Astrocyte of the hippocampus (primary cell): ENCODE measurements around the gene SRP54.
A peak's percentile ranks its signal among the peaks of the same experiment; 100 is the strongest.
"Not testable (repeated sequence)": the region's sequence is repeated elsewhere in the genome, so short reads cannot be mapped to it uniquely, and the experiment has no call there.

Experiments
- DNase-seq: peaks from one replicate; pipeline ENCODE4 v3.0.0; 2011; ENCODE audit warnings: low read depth, low spot score

Gene SRP54

DNA sequence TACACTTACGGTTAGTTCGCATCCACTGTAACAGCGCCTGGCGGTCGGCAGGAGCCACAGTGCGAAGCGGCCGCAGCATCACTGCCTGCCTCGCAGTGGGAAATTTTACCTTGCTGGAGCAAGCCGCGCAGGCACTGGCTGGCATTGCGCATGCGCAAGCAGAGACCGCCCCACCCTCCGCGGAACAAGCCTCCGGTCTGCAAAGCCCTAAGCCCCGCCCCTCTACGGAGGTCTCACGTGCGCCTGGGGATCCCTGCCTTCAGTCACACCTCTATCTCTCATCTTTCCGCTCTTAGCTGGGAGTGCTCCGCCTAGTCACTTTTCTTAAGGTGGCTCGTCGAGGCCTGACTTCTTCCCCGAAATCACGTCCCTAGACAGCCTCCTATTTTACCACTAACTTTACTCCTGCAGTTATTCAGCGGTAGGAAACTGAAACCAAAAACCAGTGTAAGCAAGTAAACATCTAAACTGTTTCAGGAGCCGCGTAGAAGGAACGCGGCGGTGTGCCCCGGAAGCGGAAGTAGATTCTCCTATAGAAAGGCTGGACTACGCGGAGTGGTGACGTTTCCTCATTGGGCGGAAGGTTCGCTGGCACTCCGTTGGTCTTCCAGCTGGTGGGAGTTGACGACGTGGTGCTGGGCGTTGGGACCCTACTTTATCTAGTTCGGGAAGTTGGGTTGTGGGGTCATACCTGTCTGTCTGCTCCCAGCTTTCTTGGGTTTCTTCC, at the start of gene SRP54:
SRP54 (plus strand) TSS at position 572 of the 727 bp plus-strand sequence. CDS start 13,718 bp downstream, outside the sequence.
- DNase-seq, result peak; percentile 98

- no peak for DNase-seq
These were observed 49.5 kb upstream of the SRP54 start for GRCh38 chr14:34933301-34933700.

GRCh38 chr14:34935488-34935887, 47.3 kb upstream of the SRP54 start:
- no peak for DNase-seq

DNA sequence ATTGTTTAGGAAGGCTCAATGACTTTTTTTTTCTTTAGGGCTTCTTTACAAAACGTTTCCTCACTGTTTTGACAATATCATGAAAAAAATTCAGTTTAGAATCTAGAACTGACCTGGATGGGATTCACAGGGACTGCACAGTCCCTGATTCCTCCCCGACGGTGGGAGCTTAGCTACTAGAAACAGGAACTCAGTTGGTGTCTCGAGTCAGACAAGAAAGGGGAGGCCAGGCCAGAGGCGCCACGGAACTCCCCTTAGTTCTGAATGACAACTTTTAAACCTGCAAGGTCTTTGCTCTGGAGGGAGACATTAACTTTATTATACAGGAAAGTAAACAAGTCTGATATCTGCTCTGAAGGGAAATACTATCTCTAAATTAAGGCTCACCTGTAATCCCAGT, 45.4 kb upstream of the SRP54 start:
- DNase-seq, result no peak

- DNase-seq, result no peak
These were observed 44.9 kb upstream of the SRP54 start for GRCh38 chr14:34937876-34938275.

DNA sequence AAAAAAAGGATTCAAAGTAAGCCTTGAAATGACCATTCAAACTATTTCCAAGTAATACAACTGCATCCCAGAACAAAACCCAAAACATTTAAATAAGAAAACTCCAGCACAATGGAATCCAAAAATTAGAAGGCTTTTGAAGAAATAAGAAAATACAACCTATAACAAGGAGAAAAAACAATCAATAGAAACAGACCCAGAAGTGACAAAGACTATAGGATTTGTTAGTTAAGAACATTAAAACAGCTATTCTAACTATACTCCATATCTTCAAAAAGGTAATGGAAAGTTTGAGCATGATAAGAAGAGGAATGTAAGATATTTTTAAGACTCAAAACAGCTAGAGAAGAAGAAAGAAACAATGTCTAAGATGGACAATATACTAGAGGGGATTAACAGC, 39.3 kb upstream of the SRP54 start:
- DNase-seq, result no peak

- DNase-seq, result no peak
These were observed 38.0 kb upstream of the SRP54 start for GRCh38 chr14:34944744-34945143.

DNA sequence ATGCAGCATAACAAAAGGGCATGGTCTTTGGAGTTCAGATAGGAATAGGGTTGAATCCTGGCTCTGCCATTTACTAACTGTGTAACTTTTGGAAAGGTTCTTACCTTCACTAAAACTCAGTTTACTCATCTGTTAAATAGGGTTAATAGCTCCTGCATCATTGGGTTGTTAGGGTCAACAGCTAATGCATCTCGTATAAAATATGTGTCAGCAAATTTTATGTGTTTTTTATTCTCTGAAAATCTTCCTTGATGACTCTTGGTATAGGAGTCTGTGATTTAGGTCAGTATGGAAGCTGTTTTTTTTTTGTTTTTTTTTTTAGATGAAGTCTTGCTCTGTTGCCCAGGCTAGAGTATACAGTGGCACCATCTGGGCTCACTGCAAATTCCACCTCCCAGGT, 36.1 kb upstream of the SRP54 start:
- DNase-seq, result no peak

DNA sequence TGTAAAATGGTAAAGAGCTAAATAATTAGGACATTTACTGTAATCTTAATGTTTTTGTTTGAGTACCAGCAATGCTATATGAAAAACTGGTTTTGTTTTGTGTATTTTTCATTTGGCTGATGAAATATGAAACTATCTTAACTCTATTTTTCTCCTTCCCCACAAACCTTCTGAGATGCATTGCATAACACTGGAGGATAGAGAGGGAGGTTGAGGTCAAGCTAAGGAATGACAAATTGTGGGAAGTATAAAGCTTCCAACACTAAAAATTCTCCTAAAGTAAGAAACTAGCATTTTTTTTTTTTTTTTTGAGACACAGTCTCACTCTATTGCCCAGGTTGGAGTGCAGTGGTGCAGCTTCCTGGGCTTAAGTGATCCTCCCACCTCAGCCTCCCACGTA, 31.5 kb upstream of the SRP54 start:
- no peak for DNase-seq

DNA sequence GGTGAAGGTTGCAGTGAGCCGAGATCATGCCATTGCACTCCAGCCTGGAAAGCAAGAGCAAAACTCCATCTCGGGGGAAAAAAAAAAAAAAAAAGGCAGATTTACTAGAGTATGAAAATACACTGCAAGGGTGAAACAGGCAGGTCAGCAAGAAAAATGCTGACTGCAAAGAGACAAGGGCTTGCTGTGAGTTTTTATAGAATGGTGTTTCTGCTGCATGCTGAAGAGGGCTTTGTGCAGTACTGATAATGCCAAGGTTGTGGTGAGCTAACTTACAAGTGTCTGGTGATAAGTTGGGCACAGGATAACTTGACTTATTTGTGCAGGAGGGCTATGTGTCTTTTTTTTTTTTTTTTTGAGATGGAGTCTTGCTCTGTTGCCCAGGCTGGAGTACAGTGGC, 25.9 kb upstream of the SRP54 start:
- no peak for DNase-seq

- DNase-seq, result no peak
These were observed 25.0 kb upstream of the SRP54 start for GRCh38 chr14:34957771-34958286.

DNA sequence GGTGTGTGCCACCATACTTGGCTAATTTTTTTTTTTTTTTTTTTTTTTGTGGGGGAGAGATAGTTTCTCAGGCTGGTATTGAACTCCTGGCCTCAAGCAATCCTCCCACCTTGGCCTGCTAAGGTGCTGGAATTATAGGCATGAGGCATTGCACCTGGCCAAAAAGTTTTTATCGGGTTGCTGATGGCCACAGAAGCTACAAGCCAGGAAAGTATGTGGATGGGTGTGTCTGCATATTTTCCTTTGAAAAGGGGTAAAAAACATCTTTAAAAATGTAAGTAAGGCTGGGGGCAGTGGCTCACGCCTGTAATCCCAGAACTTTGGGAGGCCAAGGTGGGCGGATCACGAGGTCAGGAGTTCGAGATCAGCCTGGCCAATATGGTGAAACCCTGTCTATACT, 20.7 kb upstream of the SRP54 start:
- DNase-seq, result not testable (repeated sequence)

GRCh38 chr14:34964977-34965764, 17.6 kb upstream of the SRP54 start:
- no peak for DNase-seq

GRCh38 chr14:34965912-34966311, 16.9 kb upstream of the SRP54 start:
- DNase-seq, result no peak

- DNase-seq, result no peak
These were observed 16.4 kb upstream of the SRP54 start for GRCh38 chr14:34966413-34966812.

DNA sequence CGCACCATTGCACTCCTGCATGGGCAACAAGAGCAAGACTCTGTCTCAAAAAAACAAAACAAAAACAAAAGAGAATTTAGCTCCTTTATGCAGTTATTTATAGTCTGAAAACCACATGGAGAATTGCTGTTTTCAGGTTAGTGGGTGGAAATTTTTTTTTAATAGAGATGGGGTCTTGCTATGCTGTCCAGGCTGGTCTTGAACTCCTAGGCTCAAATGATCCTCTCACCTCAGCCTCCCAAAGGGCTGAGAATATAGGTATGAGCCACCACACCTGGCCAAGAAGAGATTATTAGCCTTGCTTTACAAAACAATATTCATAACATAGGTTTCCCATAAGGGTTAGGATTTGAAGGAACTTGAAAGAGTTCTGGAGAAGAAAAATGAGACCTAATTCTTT, 12.1 kb upstream of the SRP54 start:
- DNase-seq, result no peak

- DNase-seq, result peak; percentile 34
These were observed 11.4 kb upstream of the SRP54 start for GRCh38 chr14:34971381-34971780.

GRCh38 chr14:34971801-34972200, 11.0 kb upstream of the SRP54 start:
- peak; percentile 89 for DNase-seq

GRCh38 chr14:34978444-34978843, 4.3 kb upstream of the SRP54 start:
- DNase-seq, result no peak

DNA sequence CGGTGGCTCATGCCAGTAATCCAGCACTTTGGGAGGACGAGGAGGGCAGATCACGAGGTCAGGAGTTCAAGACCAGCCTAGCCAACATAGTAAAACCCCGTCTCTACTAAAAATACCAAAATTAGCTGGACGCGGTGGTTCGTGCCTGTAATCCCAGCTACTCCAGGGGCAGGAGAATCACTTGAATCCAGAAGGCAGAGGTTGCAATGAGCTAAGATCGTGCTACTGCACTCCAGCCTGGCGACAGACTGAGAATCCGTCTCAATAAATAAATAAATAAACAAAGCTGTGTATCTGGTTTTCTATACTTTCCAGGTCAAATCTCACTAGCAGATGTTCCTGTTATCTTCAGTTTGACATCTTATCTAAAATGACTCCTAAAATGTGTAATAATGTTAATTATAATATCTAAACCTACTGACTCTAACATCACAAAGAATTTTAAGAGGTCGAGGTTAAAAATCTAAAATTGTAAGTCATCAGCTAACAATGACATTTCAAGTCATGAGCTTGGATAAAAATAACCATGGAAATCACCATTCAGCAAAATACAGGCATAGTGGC, 2.4 kb upstream of the SRP54 start:
- no peak for DNase-seq

DNA sequence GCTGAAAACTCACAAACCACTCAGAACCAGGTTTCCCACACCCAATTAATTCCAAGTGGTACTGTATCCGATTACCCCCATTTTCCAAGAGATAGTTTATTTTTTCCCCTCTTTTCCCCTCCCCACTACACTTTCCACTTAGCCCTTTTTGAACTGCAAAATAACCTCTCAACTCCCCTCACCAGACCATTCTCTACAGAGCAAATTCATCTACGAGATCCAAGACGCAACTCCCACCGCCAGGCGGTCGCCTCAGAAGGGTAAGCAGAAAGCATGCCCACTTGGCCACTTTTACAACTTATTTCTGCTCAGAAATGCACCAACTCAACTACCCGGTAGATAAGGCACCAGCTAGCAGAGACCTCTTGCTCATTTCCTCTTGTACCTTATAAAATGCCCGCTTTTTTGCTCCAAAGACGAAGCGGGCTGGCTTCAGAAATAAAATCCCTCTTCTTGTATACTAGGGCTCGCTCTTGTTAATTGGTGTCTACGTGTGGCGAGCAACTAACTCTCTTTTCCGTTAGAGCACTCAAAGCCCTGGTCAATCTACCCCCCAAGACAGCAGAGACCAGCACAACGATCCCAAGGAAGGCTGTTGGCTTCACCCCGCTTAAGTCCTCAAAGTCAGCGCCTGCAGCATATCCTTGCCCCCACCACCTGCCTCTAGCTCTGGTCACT, 910 bp upstream of the SRP54 start:
- DNase-seq, result peak; percentile 70

DNA sequence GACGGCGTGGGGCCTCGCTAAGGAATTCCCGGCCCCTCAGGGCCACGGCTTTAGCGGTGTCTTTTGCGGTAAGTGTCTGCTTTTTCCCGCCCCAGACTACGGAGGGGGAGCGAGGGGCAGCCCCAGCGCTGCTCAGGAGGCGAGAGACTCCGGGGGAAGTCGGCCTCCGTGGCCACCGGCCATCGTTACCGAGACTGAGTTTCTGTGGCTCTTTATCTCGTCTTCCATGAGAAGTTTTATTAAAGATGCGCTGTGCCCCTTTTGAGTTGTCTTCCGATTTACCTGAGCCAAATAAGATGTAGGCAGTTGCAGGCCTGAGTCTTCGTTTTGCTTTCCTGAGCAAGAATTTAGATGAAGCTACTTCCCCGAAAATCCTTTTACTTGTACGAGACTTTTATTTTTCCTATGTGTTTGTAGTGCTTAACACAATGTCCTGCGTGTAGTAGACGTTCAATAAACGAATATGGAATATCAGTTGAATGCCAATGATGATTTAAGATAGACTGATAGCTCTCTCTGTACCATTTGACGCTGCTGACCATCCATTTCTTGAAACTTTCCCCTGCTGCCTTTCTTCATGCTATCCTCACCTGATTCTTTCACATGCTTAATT, 462 bp downstream of the SRP54 start:
- no peak for DNase-seq
